ENCODE measurements around the gene CAMKK1. TPM values are rescaled to one million over a fixed set of nuclear protein-coding genes. Genes with fewer than 3 reads are reported as not detected.

CAMKK1 gene
- total RNA-seq, 1 experiment from 2014 or later = 9.6 TPM

GRCh38 chr17:3893720-3894116 is 865 bp upstream of the CAMKK1 start:
- TF ChIP-seq TCF7 (CRISPR knock-in tag; IDR thresholded peaks at IDR 0.05; ENCODE audit: low read depth) = no peak
- no peak for TF ChIP-seq ZNF396 (CRISPR knock-in tag; IDR thresholded peaks at IDR 0.05; ENCODE audit: borderline replicate concordance)
- TF ChIP-seq MLX (CRISPR knock-in tag; IDR thresholded peaks at IDR 0.05) = no peak
- TF ChIP-seq NR2C2 (CRISPR knock-in tag; IDR thresholded peaks at IDR 0.05) = no peak
- no peak for TF ChIP-seq SP1 (CRISPR knock-in tag; conservative IDR thresholded peaks at IDR 0.05)
- TF ChIP-seq PRRX2 (CRISPR knock-in tag; IDR thresholded peaks at IDR 0.05) = no peak
- no peak for TF ChIP-seq FOXK1 (CRISPR knock-in tag; IDR thresholded peaks at IDR 0.05)
- no peak for TF ChIP-seq MXD4 (CRISPR knock-in tag; IDR thresholded peaks at IDR 0.05; ENCODE audit: borderline replicate concordance)
- TF ChIP-seq ZNF416 (CRISPR knock-in tag; IDR thresholded peaks at IDR 0.05) = no peak
- TF ChIP-seq ZSCAN18 (CRISPR knock-in tag; IDR thresholded peaks at IDR 0.05) = no peak
- no peak for TF ChIP-seq ATF3 (CRISPR knock-in tag; conservative IDR thresholded peaks at IDR 0.05)
- CTCF ChIA-PET = interaction anchor here (1.0 to 2.9 kb wide), 9 partner anchors 10 to 211 kb away, joined by 3 to 22 read pairs (median 10); partner anchors contain the start of genes NCBP3 and P2RX1
- POLR2A ChIA-PET = no interaction called here
- Mint-ChIP-seq H3K4me3 (peak overlapping the region; percentile 68), H3K27ac (peak overlapping the region; percentile 90), H3K27me3 (ENCODE audit: low read depth) (peaks cover 7% of the 10 kb centered on the region; the same call in 1 of the 2 replicates), H3K9me3 (no peaks in the 10 kb centered on the region), H3K36me3 (no peaks in the 10 kb centered on the region), H3K4me1 (peaks cover 26% of the 10 kb centered on the region)
- DNase-seq (ENCODE audit: low spot score) = no peak
- ATAC-seq = no peak

- Mint-ChIP-seq H3K27me3 (ENCODE audit: low read depth) (peaks cover 7% of the 10 kb centered on the region; the same call in 1 of the 2 replicates), H3K9me3 (no peaks in the 10 kb centered on the region), H3K4me1 (peaks cover 32% of the 10 kb centered on the region), H3K27ac (no peak overlapping the region), H3K36me3 (no peaks in the 10 kb centered on the region), H3K4me3 (peak overlapping the region; percentile 67)
- DNase-seq (ENCODE audit: low spot score) (peak; percentile 64), ATAC-seq (peak; percentile 32)
- ChIA-PET CTCF (interaction anchor here (0.6 to 2.9 kb wide), 13 partner anchors 11 to 210 kb away, joined by 3 to 22 read pairs (median 3); partner anchors contain the start of genes NCBP3 and P2RX1), POLR2A (interaction anchor here (0.5 to 1.2 kb wide), 2 partner anchors 46 to 1956 kb away, joined by 4 to 7 read pairs; partner anchors contain the start of gene NCBP3)
- TF ChIP-seq E2F5 (CRISPR knock-in tag; IDR thresholded peaks at IDR 0.05) (0 out of 2 replicates have a peak, but pooled peaks have one; percentile 28), JUN (CRISPR knock-in tag; IDR thresholded peaks at IDR 0.05) (no peak), HMGA2 (CRISPR knock-in tag; IDR thresholded peaks at IDR 0.05) (no peak), ZBTB21 (CRISPR knock-in tag; IDR thresholded peaks at IDR 0.05; ENCODE audit: borderline replicate concordance) (no peak), ESRRA (CRISPR knock-in tag; IDR thresholded peaks at IDR 0.05; ENCODE audit: borderline replicate concordance) (no peak), NR2C2 (CRISPR knock-in tag; IDR thresholded peaks at IDR 0.05) (no peak), GTF2I (CRISPR knock-in tag; conservative IDR thresholded peaks at IDR 0.05) (no peak), PRRX2 (CRISPR knock-in tag; IDR thresholded peaks at IDR 0.05) (no peak), ARID4B (CRISPR knock-in tag; IDR thresholded peaks at IDR 0.05; ENCODE audit: borderline replicate concordance) (no peak), OVOL2 (CRISPR knock-in tag; IDR thresholded peaks at IDR 0.05; ENCODE audit: borderline replicate concordance) (no peak), NFYB (CRISPR knock-in tag; conservative IDR thresholded peaks at IDR 0.05; ENCODE audit: low read depth) (no peak), NR3C1 (CRISPR knock-in tag; conservative IDR thresholded peaks at IDR 0.05; ENCODE audit: low read depth) (no peak), ZNF263 (CRISPR knock-in tag; IDR thresholded peaks at IDR 0.05; ENCODE audit: low read depth) (no peak), USF1 (CRISPR knock-in tag; IDR thresholded peaks at IDR 0.05) (peak; percentile 54), HMGXB4 (CRISPR knock-in tag; IDR thresholded peaks at IDR 0.05) (peak; percentile 74; the same call in 1 of the 2 replicates)
These were observed 506 bp downstream of the CAMKK1 start for GRCh38 chr17:3892095-3892998.
